SK-N-SH (cell line): ENCODE results near the gene LIPH.

Experiments
- CTCF ChIP-seq: fragments of 200-600 bp; sonication (generic); IDR thresholded peaks from 2 replicates; pipeline ENCODE4 v1.6.1; 2017; ENCODE audit warnings: antibody characterized with exemption, mild to moderate bottlenecking, moderate library complexity
- ELF1 ChIP-seq: IDR thresholded peaks from 2 replicates; pipeline ENCODE4 v1.4.0; 2012
- EP300 ChIP-seq, 2 experiments: IDR thresholded peaks; 2 replicates each; pipeline versions ENCODE4 v1.4.0 to v1.6.1; 2012; ENCODE audit warnings: borderline replicate concordance in 1 of 2, low read depth in 1 of 2, low read length in 1 of 2
- EZH2phosphoT487 ChIP-seq: fragments of 200-600 bp; sonication (generic); IDR thresholded peaks from 2 replicates; pipeline ENCODE4 v1.6.1; 2017; ENCODE audit warnings: low read depth, mixed run types, mild to moderate bottlenecking, antibody characterized with exemption, moderate library complexity, borderline replicate concordance
- FOSL2 ChIP-seq: IDR thresholded peaks from 2 replicates; pipeline ENCODE4 v1.4.0; 2012; ENCODE audit warnings: low read depth, mild to moderate bottlenecking, moderate library complexity, borderline replicate concordance
- GATA2 ChIP-seq: sonication (generic); formaldehyde crosslinking; IDR thresholded peaks from 2 replicates; pipeline ENCODE4 v1.5.0; 2020; ENCODE audit warnings: mild to moderate bottlenecking, missing genetic modification reagents
- MEF2A ChIP-seq: IDR thresholded peaks from 2 replicates; pipeline ENCODE4 v1.4.0; 2012; ENCODE audit warnings: low read depth, borderline replicate concordance
- MXI1 ChIP-seq: IDR thresholded peaks from 2 replicates; pipeline ENCODE4 v1.6.1; 2012; ENCODE audit warnings: mild to moderate bottlenecking, low read depth, low read length, improper control_type of control experiment
- RAD21 ChIP-seq: IDR thresholded peaks from 2 replicates; pipeline ENCODE4 v1.6.1; 2012; ENCODE audit warnings: mild to moderate bottlenecking, low read length
- RCOR1 ChIP-seq: fragments of 150-350 bp; IDR thresholded peaks from 2 replicates; pipeline ENCODE4 v1.6.1; 2017; ENCODE audit warnings: antibody characterized with exemption, low read length
- REST ChIP-seq: IDR thresholded peaks from 2 replicates; pipeline ENCODE4 v1.6.1; 2012; ENCODE audit warnings: mild to moderate bottlenecking, low read depth, low read length, moderate library complexity
- RFX5 ChIP-seq: IDR thresholded peaks from 2 replicates; pipeline ENCODE4 v1.6.1; 2012; ENCODE audit warnings: mild to moderate bottlenecking, improper control_type of control experiment, low read length
- SMC3 ChIP-seq: IDR thresholded peaks from 2 replicates; pipeline ENCODE4 v1.6.1; 2012; ENCODE audit warnings: low read depth, low read length, improper control_type of control experiment
- TAF1 ChIP-seq: IDR thresholded peaks from 2 replicates; pipeline ENCODE4 v1.6.1; 2012; ENCODE audit warnings: low read depth, mild to moderate bottlenecking, low read length, moderate library complexity, borderline replicate concordance

GRCh38 chr3:185526349-185526951, 25.9 kb downstream of the LIPH start:
- TF ChIP-seq CTCF, result no peak
- TF ChIP-seq GATA2, result no peak
- TF ChIP-seq EP300 (IDR thresholded peaks at IDR 0.05; ENCODE audit: borderline replicate concordance in 1 of 2, low read depth in 1 of 2, low read length in 1 of 2), result no peak
- TF ChIP-seq RFX5, result no peak
- TF ChIP-seq TAF1, result no peak
- TF ChIP-seq MEF2A, result no peak
- TF ChIP-seq SMC3, result no peak
- no peak for TF ChIP-seq ELF1
- TF ChIP-seq RAD21, result no peak
- TF ChIP-seq FOSL2, result no peak
- TF ChIP-seq MXI1, result no peak
- TF ChIP-seq EZH2phosphoT487, result no peak
- TF ChIP-seq RCOR1, result no peak
- TF ChIP-seq REST, result no peak
